WTC11 (cell line): ENCODE results near the gene EXOC3L4. TPM values are rescaled to one million over a fixed set of nuclear protein-coding genes. Genes with fewer than 3 reads are reported as not detected.

Source experiments
- ATAC-seq: fragments of 200-7000 bp; cut with Tn5 transposase; 2 replicates; pipeline ENCODE4 v1.10.0; 2021; ENCODE audit warnings: mild to moderate bottlenecking, moderate library complexity
- CTCF ChIA-PET: fragments of 300-600 bp; sonication (Branson Sonifier 250); formaldehyde crosslinking; loops from one replicate; lab custom pipeline; 2021; ENCODE audit warnings: antibody characterized with exemption; lab: Charles Lee
- POLR2A ChIA-PET: fragments of 350-600 bp; sonication (Branson Sonifier 250); formaldehyde crosslinking; loops from one replicate; lab custom pipeline; 2021; ENCODE audit warnings: antibody characterized with exemption; lab: Charles Lee
- DNase-seq: peaks from one replicate; pipeline ENCODE4 v3.0.0; 2021; ENCODE audit warnings: low spot score
- H3K27ac Mint-ChIP-seq: 2 replicates; pipeline ENCODE4 v1.8.0; 2021; ENCODE audit warnings: mixed read lengths
- H3K27me3 Mint-ChIP-seq: 2 replicates; pipeline ENCODE4 v1.8.0; 2021; ENCODE audit warnings: low read depth, mild to moderate bottlenecking, moderate library complexity, mixed read lengths
- H3K36me3 Mint-ChIP-seq: 2 replicates; pipeline ENCODE4 v1.8.0; 2021; ENCODE audit warnings: mixed read lengths
- H3K4me1 Mint-ChIP-seq: 2 replicates; pipeline ENCODE4 v1.8.0; 2022; ENCODE audit warnings: mixed read lengths
- H3K4me3 Mint-ChIP-seq: 2 replicates; pipeline ENCODE4 v1.8.0; 2021; ENCODE audit warnings: mild to moderate bottlenecking, moderate library complexity, mixed read lengths
- H3K9me3 Mint-ChIP-seq: 2 replicates; pipeline ENCODE4 v1.8.0; 2021; ENCODE audit warnings: mixed read lengths
- ATF1 ChIP-seq: sonication (generic); formaldehyde crosslinking; IDR thresholded peaks from 2 replicates; pipeline ENCODE4 v1.8.1; 2023; ENCODE audit warnings: mild to moderate bottlenecking, moderate library complexity, missing genetic modification reagents
- ATF3 ChIP-seq: sonication (generic); formaldehyde crosslinking; conservative IDR thresholded peaks from 2 replicates; pipeline ENCODE4 v1.8.1; 2022; ENCODE audit warnings: mild to moderate bottlenecking, missing genetic modification reagents
- CREB1 ChIP-seq: sonication (generic); formaldehyde crosslinking; IDR thresholded peaks from 2 replicates; pipeline ENCODE4 v1.8.0; 2023; ENCODE audit warnings: mild to moderate bottlenecking, missing genetic modification reagents
- ELF4 ChIP-seq: sonication (generic); formaldehyde crosslinking; IDR thresholded peaks from 2 replicates; pipeline ENCODE4 v1.8.1; 2022; ENCODE audit warnings: low read depth, mild to moderate bottlenecking, moderate library complexity, missing genetic modification reagents
- FOXP1 ChIP-seq: sonication (generic); formaldehyde crosslinking; IDR thresholded peaks from 2 replicates; pipeline ENCODE4 v1.8.0; 2022; ENCODE audit warnings: missing genetic modification reagents, mild to moderate bottlenecking, moderate library complexity, borderline replicate concordance
- GABPB1 ChIP-seq: sonication (generic); formaldehyde crosslinking; IDR thresholded peaks from 2 replicates; pipeline ENCODE4 v1.8.1; 2023; ENCODE audit warnings: mild to moderate bottlenecking, missing genetic modification reagents
- GTF2I ChIP-seq: fragments of 250-450 bp; sonication (Bioruptor Pico); conservative IDR thresholded peaks from 2 replicates; pipeline ENCODE4 v1.4.0; 2021; ENCODE audit warnings: mild to moderate bottlenecking
- HMGA2 ChIP-seq: fragments of 250-450 bp; sonication (Bioruptor Pico); IDR thresholded peaks from 2 replicates; pipeline ENCODE4 v1.4.0; 2021; ENCODE audit warnings: mild to moderate bottlenecking, moderate library complexity
- MAX ChIP-seq: sonication (generic); formaldehyde crosslinking; IDR thresholded peaks from 2 replicates; pipeline ENCODE4 v1.8.0; 2022; ENCODE audit warnings: mild to moderate bottlenecking, missing genetic modification reagents
- MYBL2 ChIP-seq: sonication (generic); formaldehyde crosslinking; IDR thresholded peaks from 2 replicates; pipeline ENCODE4 v1.8.1; 2023; ENCODE audit warnings: mild to moderate bottlenecking, moderate library complexity, missing genetic modification reagents
- PRDM15 ChIP-seq: sonication (generic); formaldehyde crosslinking; IDR thresholded peaks from 2 replicates; pipeline ENCODE4 v1.8.0; 2022; ENCODE audit warnings: missing genetic modification reagents
- RELA ChIP-seq: sonication (generic); formaldehyde crosslinking; IDR thresholded peaks from 2 replicates; pipeline ENCODE4 v1.8.1; 2022; ENCODE audit warnings: missing genetic modification reagents, mild to moderate bottlenecking, borderline replicate concordance
- SMAD4 ChIP-seq: sonication (generic); formaldehyde crosslinking; IDR thresholded peaks from 2 replicates; pipeline ENCODE4 v1.8.0; 2022; ENCODE audit warnings: mild to moderate bottlenecking, missing genetic modification reagents
- TCF7 ChIP-seq: sonication (generic); formaldehyde crosslinking; IDR thresholded peaks from 2 replicates; pipeline ENCODE4 v1.8.0; 2022; ENCODE audit warnings: mild to moderate bottlenecking, low read depth, missing genetic modification reagents, moderate library complexity
- ZBTB21 ChIP-seq: sonication (generic); formaldehyde crosslinking; IDR thresholded peaks from 2 replicates; pipeline ENCODE4 v1.8.1; 2023; ENCODE audit warnings: mild to moderate bottlenecking, missing genetic modification reagents, borderline replicate concordance
- ZNF121 ChIP-seq: sonication (generic); formaldehyde crosslinking; IDR thresholded peaks from 2 replicates; pipeline ENCODE4 v1.8.0; 2023; ENCODE audit warnings: missing genetic modification reagents
- ZNF232 ChIP-seq: sonication (generic); formaldehyde crosslinking; IDR thresholded peaks from 2 replicates; pipeline ENCODE4 v1.8.0; 2022; ENCODE audit warnings: mild to moderate bottlenecking, missing genetic modification reagents
- ZNF396 ChIP-seq: fragments of 250-450 bp; sonication (Bioruptor Pico); IDR thresholded peaks from 2 replicates; pipeline ENCODE4 v1.8.0; 2021; ENCODE audit warnings: mild to moderate bottlenecking, moderate library complexity, borderline replicate concordance
- ZNF423 ChIP-seq: fragments of 250-450 bp; sonication (Bioruptor Pico); IDR thresholded peaks from 2 replicates; pipeline ENCODE4 v2.1.2; 2022; ENCODE audit warnings: mild to moderate bottlenecking, moderate library complexity
- ZNF671 ChIP-seq: fragments of 250-450 bp; sonication (Bioruptor Pico); IDR thresholded peaks from 2 replicates; pipeline ENCODE4 v1.8.0; 2021; ENCODE audit warnings: mild to moderate bottlenecking
- total RNA-seq: library from RNA; stranded (reverse); gene quantifications from 3 replicates; pipeline ENCODE4 v1.2.3, GENCODE V29; 2021
- TF ChIP-seq, protein P1 (sequence below): fragments of 250-450 bp; sonication (Bioruptor Pico); IDR thresholded peaks from 2 replicates; pipeline ENCODE4 v1.9.0; 2021; ENCODE audit warnings: mild to moderate bottlenecking, borderline replicate concordance

The EXOC3L4 gene
- total RNA-seq, 1 experiment from 2014 or later, result 0.42 TPM

DNA sequence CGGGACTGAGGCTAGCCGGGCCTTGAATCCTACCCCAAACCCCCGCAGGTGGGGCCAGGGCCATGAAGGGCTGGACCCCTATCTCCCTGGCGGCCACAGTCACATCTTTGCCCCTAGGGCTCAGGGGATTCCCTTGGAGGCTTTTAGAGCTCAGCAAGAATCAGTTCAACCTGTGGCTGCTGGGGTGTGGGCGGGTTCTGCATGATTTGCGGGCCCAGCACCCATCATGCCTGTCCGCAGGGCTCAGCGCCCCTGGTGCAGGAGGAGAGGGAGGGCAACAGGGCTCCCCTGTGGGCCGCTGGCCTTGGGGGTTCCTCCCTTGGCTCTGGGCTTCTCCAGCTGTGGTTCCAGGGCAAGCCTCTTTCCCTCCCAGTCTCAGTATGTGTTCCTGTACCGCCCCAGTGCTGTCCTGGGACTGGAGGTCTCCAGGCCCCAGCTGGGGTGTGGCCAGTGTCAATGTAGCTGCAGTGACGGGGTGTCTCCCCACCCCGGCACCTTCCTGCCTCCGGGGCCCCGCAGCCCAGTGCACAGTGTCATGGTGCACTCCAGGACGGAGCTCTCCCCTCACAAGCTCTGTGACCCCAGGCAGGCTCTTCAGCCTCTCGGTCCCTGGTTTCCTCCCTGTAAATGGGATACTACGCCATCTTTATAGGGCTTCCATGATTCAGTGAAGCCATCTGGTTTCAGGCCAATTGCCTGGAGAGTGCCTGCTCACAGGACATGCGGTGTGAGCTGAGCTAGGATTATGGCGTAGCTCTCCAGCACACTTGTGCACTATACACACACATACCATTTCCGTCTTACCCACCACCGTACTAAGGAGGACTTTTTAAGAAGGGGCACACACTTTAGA lies 20.4 kb upstream of the EXOC3L4 start (continued):
- TF ChIP-seq TCF7 (CRISPR knock-in tag) (no peak), ZNF232 (CRISPR knock-in tag) (no peak), ELF4 (CRISPR knock-in tag) (no peak), FOXP1 (CRISPR knock-in tag) (no peak), ZNF396 (CRISPR knock-in tag) (no peak), MAX (CRISPR knock-in tag) (no peak), ATF3 (CRISPR knock-in tag) (no peak), SMAD4 (CRISPR knock-in tag) (no peak), MYBL2 (no peak), HMGA2 (no peak), ZBTB21 (CRISPR knock-in tag) (no peak), GABPB1 (CRISPR knock-in tag) (no peak)
- TF ChIP-seq, protein P1, sequence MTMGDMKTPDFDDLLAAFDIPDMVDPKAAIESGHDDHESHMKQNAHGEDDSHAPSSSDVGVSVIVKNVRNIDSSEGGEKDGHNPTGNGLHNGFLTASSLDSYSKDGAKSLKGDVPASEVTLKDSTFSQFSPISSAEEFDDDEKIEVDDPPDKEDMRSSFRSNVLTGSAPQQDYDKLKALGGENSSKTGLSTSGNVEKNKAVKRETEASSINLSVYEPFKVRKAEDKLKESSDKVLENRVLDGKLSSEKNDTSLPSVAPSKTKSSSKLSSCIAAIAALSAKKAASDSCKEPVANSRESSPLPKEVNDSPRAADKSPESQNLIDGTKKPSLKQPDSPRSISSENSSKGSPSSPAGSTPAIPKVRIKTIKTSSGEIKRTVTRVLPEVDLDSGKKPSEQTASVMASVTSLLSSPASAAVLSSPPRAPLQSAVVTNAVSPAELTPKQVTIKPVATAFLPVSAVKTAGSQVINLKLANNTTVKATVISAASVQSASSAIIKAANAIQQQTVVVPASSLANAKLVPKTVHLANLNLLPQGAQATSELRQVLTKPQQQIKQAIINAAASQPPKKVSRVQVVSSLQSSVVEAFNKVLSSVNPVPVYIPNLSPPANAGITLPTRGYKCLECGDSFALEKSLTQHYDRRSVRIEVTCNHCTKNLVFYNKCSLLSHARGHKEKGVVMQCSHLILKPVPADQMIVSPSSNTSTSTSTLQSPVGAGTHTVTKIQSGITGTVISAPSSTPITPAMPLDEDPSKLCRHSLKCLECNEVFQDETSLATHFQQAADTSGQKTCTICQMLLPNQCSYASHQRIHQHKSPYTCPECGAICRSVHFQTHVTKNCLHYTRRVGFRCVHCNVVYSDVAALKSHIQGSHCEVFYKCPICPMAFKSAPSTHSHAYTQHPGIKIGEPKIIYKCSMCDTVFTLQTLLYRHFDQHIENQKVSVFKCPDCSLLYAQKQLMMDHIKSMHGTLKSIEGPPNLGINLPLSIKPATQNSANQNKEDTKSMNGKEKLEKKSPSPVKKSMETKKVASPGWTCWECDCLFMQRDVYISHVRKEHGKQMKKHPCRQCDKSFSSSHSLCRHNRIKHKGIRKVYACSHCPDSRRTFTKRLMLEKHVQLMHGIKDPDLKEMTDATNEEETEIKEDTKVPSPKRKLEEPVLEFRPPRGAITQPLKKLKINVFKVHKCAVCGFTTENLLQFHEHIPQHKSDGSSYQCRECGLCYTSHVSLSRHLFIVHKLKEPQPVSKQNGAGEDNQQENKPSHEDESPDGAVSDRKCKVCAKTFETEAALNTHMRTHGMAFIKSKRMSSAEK, result no peak

- TF ChIP-seq ZNF121 (no peak), ELF4 (CRISPR knock-in tag) (no peak), MAX (CRISPR knock-in tag) (no peak), ZNF671 (CRISPR knock-in tag) (no peak), RELA (no peak), ZNF423 (CRISPR knock-in tag) (no peak), ATF1 (no peak), CREB1 (CRISPR knock-in tag) (no peak), PRDM15 (CRISPR knock-in tag) (no peak), GTF2I (CRISPR knock-in tag) (no peak)
- no peaks in the 10 kb centered on the region for H3K4me1 Mint-ChIP-seq
- DNase-seq (no peak), ATAC-seq (peak; percentile 10)
- H3K27ac Mint-ChIP-seq, result no peak overlapping the region
- H3K4me3 Mint-ChIP-seq, result peak overlapping the region; percentile 55
- peaks cover 5% of the 10 kb centered on the region for H3K27me3 Mint-ChIP-seq
- H3K9me3 Mint-ChIP-seq, result no peaks in the 10 kb centered on the region
- ChIA-PET CTCF (interaction anchor here (0.5 to 7.2 kb wide), 30 partner anchors 9 to 436 kb away, joined by 3 to 74 read pairs (median 4); partner anchors contain the start of genes LBHD2 and TNFAIP2), POLR2A (no interaction called here)
- no peaks in the 10 kb centered on the region for H3K36me3 Mint-ChIP-seq
These were observed 19.7 kb upstream of the EXOC3L4 start for GRCh38 chr14:103074729-103075367.
